ENCODE results near the gene SLC38A1.

SLC38A1 gene

DNA sequence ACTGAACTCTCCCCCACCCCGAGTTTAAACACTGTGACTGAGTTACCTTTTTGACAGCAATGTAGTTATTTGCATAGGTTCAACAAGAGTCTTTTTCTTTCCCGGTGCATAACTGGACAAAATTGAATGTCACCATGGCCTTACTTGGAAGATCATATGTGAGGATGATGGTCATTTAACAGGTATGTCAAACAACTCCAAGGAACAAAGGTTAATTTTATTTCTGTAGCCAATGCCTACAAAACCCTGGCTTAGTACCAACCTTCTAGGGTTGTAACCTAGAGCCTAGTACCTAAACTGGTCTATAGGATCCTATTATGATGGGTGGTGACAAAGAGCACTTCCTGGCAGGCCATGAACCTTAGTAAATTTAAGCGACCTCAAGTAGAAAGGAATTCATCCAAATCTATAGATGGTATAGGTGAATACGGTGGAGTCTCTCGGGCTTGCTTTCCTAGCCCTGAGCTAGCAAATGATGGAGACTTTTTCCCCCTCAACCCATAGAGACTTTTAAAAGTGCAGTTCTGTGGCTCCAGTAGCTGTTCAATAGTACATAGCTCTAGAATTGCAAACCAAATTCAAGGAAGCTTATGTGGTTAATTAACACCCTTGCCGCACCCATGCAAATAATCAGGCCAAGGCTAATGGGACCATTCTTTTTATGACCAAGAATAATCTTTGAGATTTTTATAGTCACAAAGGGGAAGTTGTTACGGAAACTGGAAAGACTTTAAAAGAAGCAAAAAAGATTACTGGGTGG is 89.0 kb downstream of the SLC38A1 start:
- Histone ChIP-seq H3K27me3 (ENCODE audit: control insufficient read depth, insufficient read depth, low read length) (no peaks in the 10 kb centered on the region), H3K36me3 (ENCODE audit: control insufficient read depth, insufficient read depth, low read length) (no peaks in the 10 kb centered on the region), H3K27ac (no peak overlapping the region), H3K4me3 (ENCODE audit: low read depth, low read length) (no peak overlapping the region), H3K9ac (no peak overlapping the region), H3K9me3 (ENCODE audit: control insufficient read depth, low read length) (no peaks in the 10 kb centered on the region), H2AFZ (no peak overlapping the region), H3K79me2 (no peaks in the 10 kb centered on the region), H3K4me1 (no peaks in the 10 kb centered on the region), H3K4me2 (ENCODE audit: low read length) (no peak overlapping the region)
- TF ChIP-seq, protein P1, sequence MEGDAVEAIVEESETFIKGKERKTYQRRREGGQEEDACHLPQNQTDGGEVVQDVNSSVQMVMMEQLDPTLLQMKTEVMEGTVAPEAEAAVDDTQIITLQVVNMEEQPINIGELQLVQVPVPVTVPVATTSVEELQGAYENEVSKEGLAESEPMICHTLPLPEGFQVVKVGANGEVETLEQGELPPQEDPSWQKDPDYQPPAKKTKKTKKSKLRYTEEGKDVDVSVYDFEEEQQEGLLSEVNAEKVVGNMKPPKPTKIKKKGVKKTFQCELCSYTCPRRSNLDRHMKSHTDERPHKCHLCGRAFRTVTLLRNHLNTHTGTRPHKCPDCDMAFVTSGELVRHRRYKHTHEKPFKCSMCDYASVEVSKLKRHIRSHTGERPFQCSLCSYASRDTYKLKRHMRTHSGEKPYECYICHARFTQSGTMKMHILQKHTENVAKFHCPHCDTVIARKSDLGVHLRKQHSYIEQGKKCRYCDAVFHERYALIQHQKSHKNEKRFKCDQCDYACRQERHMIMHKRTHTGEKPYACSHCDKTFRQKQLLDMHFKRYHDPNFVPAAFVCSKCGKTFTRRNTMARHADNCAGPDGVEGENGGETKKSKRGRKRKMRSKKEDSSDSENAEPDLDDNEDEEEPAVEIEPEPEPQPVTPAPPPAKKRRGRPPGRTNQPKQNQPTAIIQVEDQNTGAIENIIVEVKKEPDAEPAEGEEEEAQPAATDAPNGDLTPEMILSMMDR (IDR thresholded peaks at IDR 0.05), result no peak

DNA sequence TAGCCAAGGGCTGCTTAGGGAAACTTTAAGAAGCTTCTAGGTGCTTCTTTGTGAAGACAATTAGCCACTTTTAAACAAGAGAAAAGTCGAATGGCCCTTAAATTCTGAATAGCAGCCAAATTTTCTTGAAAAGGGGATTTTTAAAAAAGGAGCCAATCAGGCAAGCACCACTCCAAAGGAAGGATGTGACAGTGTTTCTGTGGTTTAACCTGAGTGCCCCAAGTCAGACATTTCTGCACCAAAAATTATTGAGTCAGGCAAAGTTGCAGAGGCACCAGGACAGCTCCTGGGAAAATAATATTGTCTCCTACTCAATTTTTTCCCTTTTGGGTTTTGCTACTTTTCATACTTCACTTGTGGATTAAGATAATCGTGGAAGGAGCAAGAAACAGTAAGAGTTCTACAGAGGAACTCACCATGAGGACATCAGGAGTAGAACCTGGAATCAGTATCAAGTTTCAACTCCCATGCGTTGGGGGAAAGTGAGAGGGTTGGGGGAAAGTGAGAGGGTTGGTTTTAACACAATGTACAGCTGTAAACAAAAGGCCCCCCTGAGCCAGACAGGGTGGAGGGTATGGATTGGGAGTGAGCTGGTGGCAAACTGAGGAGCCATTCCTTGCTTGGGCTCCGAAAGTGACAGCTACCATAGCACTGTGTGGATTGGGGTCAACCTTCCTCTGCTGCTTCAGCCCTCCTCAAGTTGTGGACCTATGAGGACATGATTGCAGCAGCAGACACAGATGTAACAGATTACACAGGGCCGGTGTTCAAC is 90.8 kb downstream of the SLC38A1 start:
- H3K4me3 ChIP-seq (ENCODE audit: low read depth, low read length), result no peak overlapping the region
- no peak overlapping the region for H3K4me2 ChIP-seq (ENCODE audit: low read length)
- no peaks in the 10 kb centered on the region for H3K36me3 ChIP-seq (ENCODE audit: control insufficient read depth, insufficient read depth, low read length)
- no peaks in the 10 kb centered on the region for H3K9me3 ChIP-seq (ENCODE audit: control insufficient read depth, low read length)
- H3K27ac ChIP-seq, result no peak overlapping the region
- H3K79me2 ChIP-seq, result no peaks in the 10 kb centered on the region
- H3K27me3 ChIP-seq (ENCODE audit: control insufficient read depth, insufficient read depth, low read length), result no peaks in the 10 kb centered on the region
- H3K4me1 ChIP-seq, result no peaks in the 10 kb centered on the region
- no peak overlapping the region for H2AFZ ChIP-seq
- H3K9ac ChIP-seq, result no peak overlapping the region
- TF ChIP-seq, protein P1 (IDR thresholded peaks at IDR 0.05), result no peak

DNA sequence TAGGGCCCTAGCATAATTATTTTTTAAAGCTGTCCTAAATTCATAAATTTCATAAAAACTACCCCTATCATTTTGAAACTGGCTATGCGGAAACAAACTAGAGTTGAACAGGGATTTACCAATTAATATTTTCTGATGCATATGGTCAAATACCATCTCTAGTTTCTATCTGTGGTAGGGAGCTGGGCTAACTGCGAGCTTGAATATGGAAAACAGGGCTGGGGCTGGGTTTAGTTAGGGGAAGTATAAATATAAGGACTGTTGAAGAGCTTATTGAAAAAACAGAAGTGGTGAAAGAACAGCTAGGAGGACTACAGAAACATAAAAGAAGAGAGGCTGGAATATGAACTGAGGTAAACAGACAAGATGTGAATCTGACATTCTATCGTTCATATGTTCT is 91.8 kb downstream of the SLC38A1 start:
- Histone ChIP-seq H3K27ac (no peak overlapping the region), H3K4me2 (ENCODE audit: low read length) (no peak overlapping the region), H3K4me1 (no peaks in the 10 kb centered on the region), H3K9me3 (ENCODE audit: control insufficient read depth, low read length) (no peaks in the 10 kb centered on the region), H3K27me3 (ENCODE audit: control insufficient read depth, insufficient read depth, low read length) (no peaks in the 10 kb centered on the region), H3K4me3 (ENCODE audit: low read depth, low read length) (no peak overlapping the region), H3K9ac (no peak overlapping the region), H2AFZ (no peak overlapping the region), H3K36me3 (ENCODE audit: control insufficient read depth, insufficient read depth, low read length) (no peaks in the 10 kb centered on the region), H3K79me2 (no peaks in the 10 kb centered on the region)
- TF ChIP-seq, protein P1 (IDR thresholded peaks at IDR 0.05), result no peak

DNA sequence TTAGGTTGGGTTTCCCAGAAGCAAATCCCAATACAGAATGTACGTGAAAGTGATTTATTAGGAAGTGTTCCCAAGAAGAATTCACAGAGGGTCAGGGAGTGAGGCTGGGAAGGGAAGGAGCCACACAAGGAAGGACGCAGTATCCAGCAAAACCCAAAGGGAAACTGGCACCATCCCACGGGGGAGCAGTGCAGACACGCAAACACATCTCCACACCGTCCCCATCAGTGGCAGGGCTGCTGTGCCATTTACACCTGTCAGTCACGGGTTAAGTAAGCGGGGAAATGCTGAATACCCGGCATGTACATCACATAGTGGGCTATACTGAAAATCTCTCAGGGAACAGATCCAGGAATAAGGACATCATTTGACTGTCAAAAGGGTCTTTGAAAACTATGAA is 93.9 kb downstream of the SLC38A1 start:
- H3K36me3 ChIP-seq (ENCODE audit: control insufficient read depth, insufficient read depth, low read length), result no peaks in the 10 kb centered on the region
- TF ChIP-seq, protein P1 (IDR thresholded peaks at IDR 0.05), result no peak
- H2AFZ ChIP-seq, result no peak overlapping the region

More for the DNA sequence above, 93.9 kb downstream of the SLC38A1 start:
- no peaks in the 10 kb centered on the region for H3K9me3 ChIP-seq (ENCODE audit: control insufficient read depth, low read length)
- H3K9ac ChIP-seq, result no peak overlapping the region
- H3K4me1 ChIP-seq, result no peaks in the 10 kb centered on the region
- H3K27me3 ChIP-seq (ENCODE audit: control insufficient read depth, insufficient read depth, low read length), result no peaks in the 10 kb centered on the region
- H3K4me2 ChIP-seq (ENCODE audit: low read length), result no peak overlapping the region
- H3K79me2 ChIP-seq, result no peaks in the 10 kb centered on the region
- no peak overlapping the region for H3K27ac ChIP-seq
- no peak overlapping the region for H3K4me3 ChIP-seq (ENCODE audit: low read depth, low read length)

All from parathyroid adenoma (tissue), 2 donors.